IMR-90 (cell line): ENCODE data around the gene WRAP73. TPM values are rescaled to one million over a fixed set of nuclear protein-coding genes. Genes with fewer than 3 reads are reported as not detected.

Experiments used
- ATAC-seq: fragments of 200-7000 bp; cut with Tn5 transposase; 2 replicates; pipeline ENCODE4 v1.9.1; 2020; ENCODE audit warnings: low read depth, mild to moderate bottlenecking, moderate library complexity
- BruUV-seq: library from RNA; stranded (reverse); fragments of 400-500 nt; replicated peaks from 2 replicates; lab custom pipeline; 2021; lab: Mats Ljungman, UMichigan
- CTCF ChIA-PET: fragments of 300-600 bp; formaldehyde crosslinking; extraction: SDS; loops from one replicate; lab custom pipeline; 2021; ENCODE audit warnings: antibody characterized with exemption; lab: Yijun Ruan, JAX
- POLR2A ChIA-PET: fragments of 300-600 bp; sonication (Branson Sonifier 250); formaldehyde crosslinking; loops from one replicate; lab custom pipeline; 2022; ENCODE audit warnings: antibody characterized with exemption; ENCODE audit not compliant: unreplicated experiment; lab: Charles Lee
- DNase-seq: peaks from one replicate; pipeline ENCODE4 v3.0.0; 2013
- H2AFZ ChIP-seq: replicated peaks from 2 replicates; pipeline ENCODE3; 2013; ENCODE audit warnings: low read length, mild to moderate bottlenecking; ENCODE audit not compliant: poor library complexity
- H2AK5ac ChIP-seq: 2 replicates; pipeline ENCODE4 v1.6.1; 2013; ENCODE audit warnings: low read depth, low read length, inconsistent platforms
- H2AK9ac ChIP-seq: replicated peaks from 2 replicates; pipeline ENCODE3; 2013; ENCODE audit warnings: mild to moderate bottlenecking, low read depth, low read length, moderate library complexity; ENCODE audit not compliant: poor library complexity
- H2BK120ac ChIP-seq: 2 replicates; pipeline ENCODE4 v1.6.1; 2013; ENCODE audit warnings: low read depth, low read length, inconsistent platforms
- H2BK15ac ChIP-seq: 3 replicates; pipeline ENCODE4 v1.6.1; 2013; ENCODE audit warnings: low read depth, low read length, inconsistent platforms
- H2BK20ac ChIP-seq: 2 replicates; pipeline ENCODE4 v1.6.1; 2013; ENCODE audit warnings: low read depth, mild to moderate bottlenecking, inconsistent platforms, low read length, moderate library complexity
- H2BK5ac ChIP-seq: 2 replicates; pipeline ENCODE4 v1.6.1; 2013; ENCODE audit warnings: mild to moderate bottlenecking, low read depth, low read length, inconsistent platforms; ENCODE audit not compliant: poor library complexity, severe bottlenecking
- H3K14ac ChIP-seq: replicated peaks from 2 replicates; pipeline ENCODE4 v1.6.1; 2013; ENCODE audit warnings: low read depth, low read length, inconsistent platforms
- H3K18ac ChIP-seq: 2 replicates; pipeline ENCODE4 v1.6.1; 2013; ENCODE audit warnings: low read depth, low read length, control low read depth
- H3K23ac ChIP-seq: 2 replicates; pipeline ENCODE4 v1.6.1; 2013; ENCODE audit warnings: low read depth, low read length, inconsistent platforms
- H3K27ac ChIP-seq: 2 replicates; pipeline ENCODE4 v1.5.1; 2013; ENCODE audit warnings: mild to moderate bottlenecking, control low read depth, low read length; ENCODE audit not compliant: insufficient read depth
- H3K27me3 ChIP-seq: 2 replicates; pipeline ENCODE4 v1.6.1; 2013; ENCODE audit warnings: low read length; ENCODE audit not compliant: control insufficient read depth, insufficient read depth
- H3K36me3 ChIP-seq: 2 replicates; pipeline ENCODE4 v1.6.1; 2013; ENCODE audit warnings: low read length, mixed read lengths; ENCODE audit not compliant: control insufficient read depth, insufficient read depth
- H3K4ac ChIP-seq: 2 replicates; pipeline ENCODE4 v1.6.1; 2013; ENCODE audit warnings: low read depth, low read length, inconsistent platforms
- H3K4me1 ChIP-seq: 2 replicates; pipeline ENCODE4 v1.6.1; 2013; ENCODE audit warnings: low read length, mixed read lengths; ENCODE audit not compliant: control insufficient read depth, insufficient read depth
- H3K4me2 ChIP-seq: 2 replicates; pipeline ENCODE4 v1.6.1; 2013; ENCODE audit warnings: low read depth, mild to moderate bottlenecking, control low read depth, low read length, moderate library complexity
- H3K4me3 ChIP-seq: 2 replicates; pipeline ENCODE4 v1.5.1; 2013; ENCODE audit warnings: low read depth, mild to moderate bottlenecking, control low read depth, low read length, moderate library complexity; ENCODE audit not compliant: insufficient read depth
- H3K56ac ChIP-seq: 2 replicates; pipeline ENCODE4 v1.6.1; 2013; ENCODE audit warnings: low read length, inconsistent platforms; ENCODE audit not compliant: insufficient read depth; ENCODE audit errors: extremely low read depth
- H3K79me1 ChIP-seq, 2 experiments: 2 replicates each; pipeline ENCODE4 v1.6.1; 2013; ENCODE audit warnings: low read length in 2 of 2, inconsistent platforms in 1 of 2, low read depth in 1 of 2
- H3K9ac ChIP-seq: 2 replicates; pipeline ENCODE4 v1.6.1; 2013; ENCODE audit warnings: low read depth, low read length, control low read depth
- H3K9me1 ChIP-seq: 2 replicates; pipeline ENCODE4 v1.6.1; 2013; ENCODE audit warnings: low read length, inconsistent platforms; ENCODE audit not compliant: insufficient read depth
- H3K9me3 ChIP-seq: 2 replicates; pipeline ENCODE4 v1.6.1; 2013; ENCODE audit warnings: low read length; ENCODE audit not compliant: control insufficient read depth, insufficient read depth
- H4K20me1 ChIP-seq: 2 replicates; pipeline ENCODE4 v1.6.1; 2013; ENCODE audit warnings: low read length, inconsistent platforms; ENCODE audit not compliant: insufficient read depth
- H4K5ac ChIP-seq: 2 replicates; pipeline ENCODE4 v1.6.1; 2013; ENCODE audit warnings: mild to moderate bottlenecking, low read depth, low read length, control low read depth
- H4K8ac ChIP-seq, 2 experiments: 2 replicates each; pipeline ENCODE4 v1.6.1; 2013; ENCODE audit warnings: low read depth in 2 of 2, low read length in 2 of 2, control low read depth in 1 of 2, inconsistent platforms in 1 of 2
- H4K91ac ChIP-seq: 2 replicates; pipeline ENCODE4 v1.6.1; 2013; ENCODE audit warnings: low read depth, low read length, inconsistent platforms; ENCODE audit not compliant: insufficient read depth
- BHLHE40 ChIP-seq: fragments of 150-350 bp; IDR thresholded peaks from 2 replicates; pipeline ENCODE4 v1.6.1; 2016; ENCODE audit warnings: mild to moderate bottlenecking, low read depth, low read length
- CEBPB ChIP-seq: IDR thresholded peaks from 2 replicates; pipeline ENCODE4 v1.6.1; 2012; ENCODE audit warnings: low read depth, low read length, improper control_type of control experiment
- CHD1 ChIP-seq: IDR thresholded peaks from 2 replicates; pipeline ENCODE4 v1.6.1; 2012; ENCODE audit warnings: low read depth, low read length, improper control_type of control experiment
- ELK1 ChIP-seq: fragments of 150-350 bp; IDR thresholded peaks from 2 replicates; pipeline ENCODE4 v1.6.1; 2016; ENCODE audit warnings: low read depth, mild to moderate bottlenecking, low read length, moderate library complexity, borderline replicate concordance
- FOS ChIP-seq: fragments of 150-350 bp; IDR thresholded peaks from 2 replicates; pipeline ENCODE4 v1.6.1; 2016; ENCODE audit warnings: low read depth, low read length
- MAFK ChIP-seq: IDR thresholded peaks from 2 replicates; pipeline ENCODE4 v1.6.1; 2012; ENCODE audit warnings: low read depth, low read length, improper control_type of control experiment
- MXI1 ChIP-seq: IDR thresholded peaks from 2 replicates; pipeline ENCODE4 v1.6.1; 2012; ENCODE audit warnings: low read depth, mild to moderate bottlenecking, low read length, moderate library complexity, borderline replicate concordance
- NFE2L2 ChIP-seq: fragments of 150-350 bp; IDR thresholded peaks from 2 replicates; pipeline ENCODE4 v1.6.1; 2016; ENCODE audit warnings: low read depth, mild to moderate bottlenecking, low read length
- RAD21 ChIP-seq: IDR thresholded peaks from 2 replicates; pipeline ENCODE4 v1.6.1; 2012; ENCODE audit warnings: low read length, improper control_type of control experiment
- RCOR1 ChIP-seq: IDR thresholded peaks from 2 replicates; pipeline ENCODE4 v1.6.1; 2012; ENCODE audit warnings: mild to moderate bottlenecking, low read length, improper control_type of control experiment; ENCODE audit not compliant: insufficient replicate concordance
- RFX5 ChIP-seq: IDR thresholded peaks from 2 replicates; pipeline ENCODE4 v1.8.0; 2012; ENCODE audit warnings: low read depth, mild to moderate bottlenecking, low read length, moderate library complexity
- SMC3 ChIP-seq: fragments of 150-350 bp; IDR thresholded peaks from 2 replicates; pipeline ENCODE4 v1.6.1; 2016; ENCODE audit warnings: low read depth, mild to moderate bottlenecking, antibody characterized with exemption, low read length, moderate library complexity
- WGBS, 2 experiments: methylation state at CpG; one replicate each; pipeline versions ENCODE4 v1.1.5 to v1.1.7; 2013; ENCODE audit warnings: missing lambda C conversion rate in 2 of 2; ENCODE audit not compliant: insufficient read length in 1 of 2; ENCODE audit errors: extremely low coverage in 2 of 2; 5-methylcytosine and 5-hydroxymethylcytosine counted together
- dilution Hi-C: fragments of 300-500 bp; cut with HindIII; formaldehyde crosslinking; loops from one replicate; pipeline ENCODE4 v1.14.3; 2018; ENCODE audit warnings: low sequenced_read_pairs; ENCODE audit not compliant: unreplicated experiment
- in situ Hi-C: fragments of 300-500 bp; cut with MboI; formaldehyde crosslinking; loops from 3 replicates; pipeline ENCODE4 v1.14.3; 2019; ENCODE audit warnings: low sequenced_read_pairs, inconsistent platforms, mixed read lengths
- intact Hi-C: fragments of 100-400 bp; cut with micrococcal nuclease; formaldehyde crosslinking; loops from 2 replicates; pipeline ENCODE4 v1.10.0; 2022
- polyA plus RNA-seq, 3 experiments: library from polyadenylated mRNA; depleted of rRNA; stranded (reverse); fragments of >200 nt; gene quantifications; 2 replicates each; pipeline ENCODE4 v1.2.3, GENCODE V29; 2012; ENCODE audit warnings: low replicate concordance in 1 of 3
- total RNA-seq: library from RNA; depleted of rRNA; stranded (reverse); fragments of >200 nt; gene quantifications from 2 replicates; pipeline ENCODE4 v1.2.3, GENCODE V29; 2012
- TF ChIP-seq, protein P1 (sequence below): fragments of 150-350 bp; IDR thresholded peaks from 2 replicates; pipeline ENCODE4 v1.6.1; 2017; ENCODE audit warnings: mild to moderate bottlenecking, antibody characterized with exemption, low read length, low read depth
- TF ChIP-seq, protein P2 (sequence below): conservative IDR thresholded peaks from 2 replicates; pipeline ENCODE4 v1.5.1; 2012; ENCODE audit warnings: mild to moderate bottlenecking, low read depth, low read length, improper control_type of control experiment

The WRAP73 gene
- total and polyA plus RNA-seq, 2 of the 4 experiments (the other 2 are of a cell fraction): 10.8 to 23.6 TPM

DNA sequence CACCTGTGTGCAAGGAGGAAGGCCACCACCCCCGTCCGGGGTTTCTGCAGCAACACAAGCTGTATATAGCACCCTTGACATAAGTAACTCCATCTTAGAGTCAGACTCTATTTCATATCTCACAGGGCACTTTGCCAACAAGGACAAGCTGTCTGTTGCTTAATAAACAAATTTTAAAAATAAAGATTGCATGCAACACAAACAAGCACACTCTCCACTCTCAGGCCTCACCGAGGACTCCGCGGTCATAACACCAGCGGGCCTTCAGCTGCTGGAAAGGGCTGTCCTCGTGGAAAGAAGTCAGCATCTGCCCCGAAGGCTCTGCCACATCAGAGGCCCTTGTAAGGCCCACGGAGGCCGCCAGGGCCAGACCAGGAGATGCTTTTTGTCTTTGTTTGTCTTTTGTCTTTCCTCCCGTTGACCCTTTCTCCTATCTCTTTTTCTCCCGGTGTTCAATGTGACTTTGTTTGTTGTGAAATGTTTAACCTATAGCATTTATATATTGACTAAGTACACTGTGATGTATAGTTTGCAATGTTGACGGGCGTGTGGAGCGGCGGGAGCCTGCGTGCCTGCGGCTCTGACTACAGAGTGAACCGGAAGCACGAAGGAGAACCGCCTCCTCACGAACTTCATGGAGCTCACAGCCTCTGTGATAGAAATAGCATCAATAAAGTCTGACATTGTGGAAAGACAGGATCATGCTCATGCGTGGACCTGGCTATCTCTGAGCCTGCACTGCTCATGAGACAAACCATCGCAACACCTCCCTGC is 62.7 kb downstream of the WRAP73 start:
- Histone ChIP-seq H3K9ac (no peak overlapping the region), H4K8ac (no peak overlapping the region), H3K9me3 (peaks cover 2% of the 10 kb centered on the region), H4K5ac (peak overlapping the region; percentile 9; the same call in 1 of the 2 replicates), H3K4me2 (no peak overlapping the region), H3K23ac (no peak overlapping the region), H3K18ac (no peak overlapping the region), H2BK120ac (no peak overlapping the region), H2AFZ (peak overlapping the region; percentile 24), H2AK5ac (no peak overlapping the region), H2AK9ac (no peak overlapping the region), H2BK20ac (no peak overlapping the region), H4K91ac (no peak overlapping the region), H4K20me1 (no peaks in the 10 kb centered on the region; the same call in 1 of the 2 replicates), H3K56ac (no peak overlapping the region), H3K9me1 (no peaks in the 10 kb centered on the region), H3K79me1 (no peaks in the 10 kb centered on the region), H3K4ac (no peak overlapping the region), H2BK15ac (no peak overlapping the region), H3K4me1 (no peaks in the 10 kb centered on the region), H3K36me3 (no peaks in the 10 kb centered on the region), H3K4me3 (no peak overlapping the region), H3K14ac (no peak overlapping the region), H3K27ac (no peak overlapping the region), H2BK5ac (no peak overlapping the region), H3K27me3 (no peaks in the 10 kb centered on the region; the same call in 1 of the 2 replicates)
- intact Hi-C loops: no loop called here
- ChIA-PET CTCF (interaction anchor here (1.1 kb wide), 1 partner anchor 32 kb away, joined by 4 read pairs; no protein-coding TSS in a partner anchor), POLR2A (no interaction called here)
- ATAC-seq (peak; percentile 75), DNase-seq (peak; percentile 51)
- in situ Hi-C loops: no loop called here
- no TSS peak for BruUV-seq
- dilution Hi-C loops: no loop called here
- 34% methylated on average over 6 of the region's 24 CpGs; no CpG with 5 or more reads in 1 of the 2 experiments for WGBS, 2 experiments
- no peak for TF ChIP-seq SMC3
- no peak for TF ChIP-seq RFX5
- TF ChIP-seq, protein P1, sequence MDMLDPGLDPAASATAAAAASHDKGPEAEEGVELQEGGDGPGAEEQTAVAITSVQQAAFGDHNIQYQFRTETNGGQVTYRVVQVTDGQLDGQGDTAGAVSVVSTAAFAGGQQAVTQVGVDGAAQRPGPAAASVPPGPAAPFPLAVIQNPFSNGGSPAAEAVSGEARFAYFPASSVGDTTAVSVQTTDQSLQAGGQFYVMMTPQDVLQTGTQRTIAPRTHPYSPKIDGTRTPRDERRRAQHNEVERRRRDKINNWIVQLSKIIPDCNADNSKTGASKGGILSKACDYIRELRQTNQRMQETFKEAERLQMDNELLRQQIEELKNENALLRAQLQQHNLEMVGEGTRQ: no peak
- no peak for TF ChIP-seq CEBPB
- no peak; the same call in 1 of the 2 replicates for TF ChIP-seq BHLHE40
- TF ChIP-seq, protein P2, sequence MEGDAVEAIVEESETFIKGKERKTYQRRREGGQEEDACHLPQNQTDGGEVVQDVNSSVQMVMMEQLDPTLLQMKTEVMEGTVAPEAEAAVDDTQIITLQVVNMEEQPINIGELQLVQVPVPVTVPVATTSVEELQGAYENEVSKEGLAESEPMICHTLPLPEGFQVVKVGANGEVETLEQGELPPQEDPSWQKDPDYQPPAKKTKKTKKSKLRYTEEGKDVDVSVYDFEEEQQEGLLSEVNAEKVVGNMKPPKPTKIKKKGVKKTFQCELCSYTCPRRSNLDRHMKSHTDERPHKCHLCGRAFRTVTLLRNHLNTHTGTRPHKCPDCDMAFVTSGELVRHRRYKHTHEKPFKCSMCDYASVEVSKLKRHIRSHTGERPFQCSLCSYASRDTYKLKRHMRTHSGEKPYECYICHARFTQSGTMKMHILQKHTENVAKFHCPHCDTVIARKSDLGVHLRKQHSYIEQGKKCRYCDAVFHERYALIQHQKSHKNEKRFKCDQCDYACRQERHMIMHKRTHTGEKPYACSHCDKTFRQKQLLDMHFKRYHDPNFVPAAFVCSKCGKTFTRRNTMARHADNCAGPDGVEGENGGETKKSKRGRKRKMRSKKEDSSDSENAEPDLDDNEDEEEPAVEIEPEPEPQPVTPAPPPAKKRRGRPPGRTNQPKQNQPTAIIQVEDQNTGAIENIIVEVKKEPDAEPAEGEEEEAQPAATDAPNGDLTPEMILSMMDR: no peak
- TF ChIP-seq CHD1: no peak
- no peak for TF ChIP-seq NFE2L2
- no peak for TF ChIP-seq ELK1
- TF ChIP-seq RCOR1: no peak
- no peak for TF ChIP-seq RAD21
- no peak for TF ChIP-seq MXI1
- no peak for TF ChIP-seq FOS
- no peak for TF ChIP-seq MAFK
